Measurements from ENCODE around the gene TBC1D21.

The TBC1D21 gene

GRCh38 chr15:73839699-73840377 is 33.5 kb upstream of the TBC1D21 start:
- no peak overlapping the region for H3K4me3 ChIP-seq (replicated peaks in 1 of 2; ENCODE audit: low read depth in 2 of 2, low read length in 2 of 2)
- DNase-seq (ENCODE audit: low read depth in 2 of 2): no peak
- no peak for TF ChIP-seq CTCF (IDR thresholded peaks at IDR 0.05; ENCODE audit: low read depth, low read length)

GRCh38 chr15:73840771-73841170 is 32.6 kb upstream of the TBC1D21 start:
- no peak for TF ChIP-seq CTCF (IDR thresholded peaks at IDR 0.05; ENCODE audit: low read depth, low read length)
- no peak for DNase-seq (ENCODE audit: low read depth in 2 of 2)
- no peak overlapping the region for H3K4me3 ChIP-seq (replicated peaks in 1 of 2; ENCODE audit: low read depth in 2 of 2, low read length in 2 of 2)

- DNase-seq (ENCODE audit: low read depth in 2 of 2): no peak
- H3K4me3 ChIP-seq (replicated peaks in 1 of 2; ENCODE audit: low read depth in 2 of 2, low read length in 2 of 2): no peak overlapping the region
- no peak for TF ChIP-seq CTCF (IDR thresholded peaks at IDR 0.05; ENCODE audit: low read depth, low read length)
Measured at GRCh38 chr15:73841756-73842725, 31.3 kb upstream of the TBC1D21 start.

- no peak for DNase-seq (ENCODE audit: low read depth in 2 of 2)
- TF ChIP-seq CTCF (IDR thresholded peaks at IDR 0.05; ENCODE audit: low read depth, low read length): no peak
- no peak overlapping the region for H3K4me3 ChIP-seq (replicated peaks in 1 of 2; ENCODE audit: low read depth in 2 of 2, low read length in 2 of 2)
Measured at GRCh38 chr15:73843787-73844186, 29.6 kb upstream of the TBC1D21 start.

- TF ChIP-seq CTCF (IDR thresholded peaks at IDR 0.05; ENCODE audit: low read depth, low read length): no peak
- H3K4me3 ChIP-seq (replicated peaks in 1 of 2; ENCODE audit: low read depth in 2 of 2, low read length in 2 of 2): no peak overlapping the region
- peak; percentile 9 to 17 for DNase-seq (ENCODE audit: low read depth in 2 of 2)
Measured at GRCh38 chr15:73844356-73844755, 29.0 kb upstream of the TBC1D21 start.

DNA sequence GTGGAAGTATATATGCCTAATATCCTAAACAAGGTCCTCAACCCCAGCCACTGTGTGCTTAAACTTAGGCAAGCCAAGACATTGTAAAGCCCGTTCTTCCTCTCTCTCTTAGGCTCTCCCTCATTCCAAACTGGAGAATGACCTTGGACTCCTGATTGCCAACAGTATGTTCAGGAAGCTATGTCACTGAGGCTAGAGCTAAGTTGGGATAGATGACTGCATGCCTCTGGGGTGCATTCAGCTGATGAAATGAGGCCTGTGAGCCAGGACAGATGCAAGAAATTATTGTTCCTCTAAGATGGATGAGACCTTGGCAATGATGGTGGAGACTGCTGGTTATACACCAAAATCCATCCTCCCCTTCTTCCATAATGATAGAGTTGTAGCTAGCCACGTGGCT is 27.9 kb upstream of the TBC1D21 start:
- no peak for TF ChIP-seq CTCF (IDR thresholded peaks at IDR 0.05; ENCODE audit: low read depth, low read length)
- no peak for DNase-seq (ENCODE audit: low read depth in 2 of 2)
- no peak overlapping the region for H3K4me3 ChIP-seq (replicated peaks in 1 of 2; ENCODE audit: low read depth in 2 of 2, low read length in 2 of 2)
